ENCODE results near the gene AGAP1.

- TF ChIP-seq CTCF (IDR thresholded peaks at IDR 0.05), result no peak
- no peak for TF ChIP-seq EP300 (IDR thresholded peaks at IDR 0.05)
- TF ChIP-seq POLR2A (IDR thresholded peaks at IDR 0.05), result no peak
Measured at GRCh38 chr2:235580426-235581157, 86.7 kb downstream of the AGAP1 start.
